GM21447 (cell line): Measurements from ENCODE around the gene SMARCC1.

ENCODE experiments used
- ATAC-seq: cut with Tn5 transposase; IDR thresholded peaks from one replicate; pipeline ENCODE4 v1.9.1; 2021; ENCODE audit not compliant: unreplicated experiment

Gene SMARCC1

GRCh38 chr3:47636225-47636624 lies 145.5 kb downstream of the SMARCC1 start:
- ATAC-seq: no peak

GRCh38 chr3:47635536-47635935 lies 146.2 kb downstream of the SMARCC1 start:
- ATAC-seq: no peak

- ATAC-seq: no peak
Observed at GRCh38 chr3:47634996-47635395, 146.7 kb downstream of the SMARCC1 start.

DNA sequence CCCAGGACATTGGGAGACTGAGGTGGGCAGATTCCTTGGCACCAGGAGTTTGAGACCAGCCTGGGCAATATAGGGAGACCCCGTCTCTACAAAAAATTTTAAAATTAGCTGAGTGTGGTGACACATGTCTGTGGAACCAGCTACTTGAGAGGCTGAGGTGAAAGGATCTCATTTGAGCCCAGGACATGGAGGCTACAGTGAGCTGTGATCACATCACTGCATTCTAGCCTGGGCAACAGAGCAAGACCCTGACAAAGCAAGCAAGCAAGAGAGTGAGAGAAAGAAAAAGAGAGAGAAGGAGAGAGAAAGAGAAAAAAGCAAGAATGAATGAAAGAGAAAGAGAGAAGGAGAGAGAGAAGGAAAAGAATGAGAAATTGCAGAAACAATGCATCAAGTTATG lies 150.9 kb downstream of the SMARCC1 start:
- no peak for ATAC-seq

GRCh38 chr3:47629770-47630169 lies 151.9 kb downstream of the SMARCC1 start:
- ATAC-seq: no peak

DNA sequence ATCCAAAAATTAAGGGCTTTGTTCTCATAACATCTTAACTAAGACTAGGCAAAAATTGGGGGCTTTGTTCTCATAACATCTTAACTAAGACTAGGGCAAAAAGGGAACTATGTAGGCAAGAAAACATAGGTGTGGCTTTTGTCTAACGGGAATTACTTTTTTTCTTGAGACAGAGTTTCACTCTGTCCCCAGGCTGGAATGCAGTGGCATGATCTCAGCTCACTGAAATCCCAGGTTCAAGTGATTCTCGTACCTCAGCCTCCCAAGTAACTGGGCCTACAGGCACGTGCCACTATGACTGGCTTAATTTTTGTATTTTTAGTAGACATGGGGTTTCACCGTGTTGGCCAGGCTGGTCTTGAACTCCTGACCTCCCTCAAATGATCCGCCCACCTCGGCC lies 153.3 kb downstream of the SMARCC1 start:
- no peak for ATAC-seq

DNA sequence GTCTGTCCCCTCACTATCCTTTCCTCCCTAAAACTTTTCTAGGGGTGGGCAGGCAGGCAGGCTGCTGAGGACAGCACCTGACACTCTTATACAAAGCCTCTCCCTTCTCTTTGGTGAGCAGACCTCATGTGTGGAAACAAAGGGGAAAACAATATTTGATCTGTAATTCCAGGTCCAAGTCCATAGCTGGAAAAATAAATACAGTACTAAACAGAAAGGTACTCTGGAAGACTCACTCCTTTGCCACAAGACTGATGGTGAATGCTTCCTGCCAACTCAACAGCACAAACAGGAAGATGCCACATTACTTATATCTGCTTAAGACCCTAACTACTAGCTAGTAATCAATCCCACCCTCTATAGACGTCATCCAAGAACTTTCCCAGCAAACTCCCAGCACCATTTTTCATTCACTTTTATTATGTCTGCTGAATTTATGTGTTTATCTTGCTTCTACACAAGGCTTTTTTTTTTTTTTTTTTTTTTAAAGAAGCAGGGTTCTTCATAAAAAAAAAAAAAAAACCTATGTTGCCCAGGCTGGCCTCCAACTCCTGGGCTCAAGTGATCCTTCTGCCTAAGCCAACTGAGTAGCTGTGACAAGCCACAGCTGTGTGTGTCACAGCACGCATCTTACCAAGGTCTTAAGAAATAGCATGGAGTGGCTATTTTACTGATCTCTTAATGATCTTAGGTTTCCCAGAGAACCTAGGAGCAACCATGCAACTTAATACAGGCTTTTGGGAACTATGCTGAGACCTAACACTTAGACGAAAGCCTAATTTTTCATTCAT lies 158.8 kb downstream of the SMARCC1 start:
- ATAC-seq: no peak

- no peak for ATAC-seq
Observed at GRCh38 chr3:47617086-47618010, 164.3 kb downstream of the SMARCC1 start.

DNA sequence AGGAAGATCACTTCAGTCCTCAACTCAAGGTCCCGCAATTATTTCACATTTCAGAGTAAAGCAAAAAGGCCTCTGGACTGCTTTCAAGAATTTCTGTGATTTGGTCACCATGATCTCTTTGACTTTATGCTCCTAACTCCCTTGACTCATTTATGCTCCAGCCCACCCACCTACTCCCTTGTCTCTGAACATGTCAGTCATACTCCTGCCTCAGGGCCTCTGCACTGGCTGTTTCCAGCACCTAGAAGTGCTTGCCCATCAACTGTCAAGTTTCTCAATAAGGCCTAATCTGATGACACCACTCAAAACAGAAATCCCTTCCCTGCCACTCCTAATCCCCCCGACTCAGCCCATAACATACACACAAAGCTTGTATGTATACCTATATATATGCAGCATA lies 166.9 kb downstream of the SMARCC1 start:
- ATAC-seq: no peak

- ATAC-seq: no peak
Observed at GRCh38 chr3:47613722-47614121, 168.0 kb downstream of the SMARCC1 start.

DNA sequence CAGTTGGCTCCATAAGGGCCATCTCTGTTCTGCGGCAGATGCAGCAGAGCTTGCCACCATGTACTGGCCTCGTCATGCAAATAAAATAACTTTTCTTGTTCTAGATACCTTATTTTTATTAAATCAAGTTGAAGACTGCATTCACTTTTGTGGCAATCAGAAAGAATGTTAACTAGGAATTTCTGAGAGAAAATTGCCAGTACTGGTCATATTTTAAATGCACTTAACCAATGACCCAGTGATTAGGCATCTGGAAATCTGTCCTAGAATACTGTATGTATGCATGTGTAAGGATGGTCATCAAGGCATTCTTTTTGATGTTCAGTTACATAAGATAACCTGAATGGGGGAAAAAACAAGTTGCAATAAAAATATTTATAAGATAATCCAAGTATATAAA lies 168.8 kb downstream of the SMARCC1 start:
- no peak for ATAC-seq

DNA sequence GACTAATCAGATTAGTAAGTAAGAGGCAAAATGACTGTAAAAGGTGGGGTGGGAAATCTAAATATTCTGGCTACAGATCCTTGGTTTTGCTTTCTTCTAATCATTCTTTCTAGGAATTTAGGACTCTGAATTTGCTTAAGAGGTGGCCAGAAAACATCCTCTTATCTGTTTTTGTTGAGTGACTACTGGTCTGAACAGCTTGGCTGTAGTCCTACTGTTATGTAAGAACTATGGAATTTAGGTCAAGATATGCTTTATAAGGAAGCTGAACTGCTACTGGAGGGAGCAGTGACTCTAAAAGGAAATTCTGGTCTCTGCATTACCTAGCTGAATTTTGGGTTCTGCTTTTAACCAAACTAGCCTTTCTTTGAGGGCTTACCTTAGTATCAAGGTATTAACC lies 169.5 kb downstream of the SMARCC1 start:
- ATAC-seq: no peak

DNA sequence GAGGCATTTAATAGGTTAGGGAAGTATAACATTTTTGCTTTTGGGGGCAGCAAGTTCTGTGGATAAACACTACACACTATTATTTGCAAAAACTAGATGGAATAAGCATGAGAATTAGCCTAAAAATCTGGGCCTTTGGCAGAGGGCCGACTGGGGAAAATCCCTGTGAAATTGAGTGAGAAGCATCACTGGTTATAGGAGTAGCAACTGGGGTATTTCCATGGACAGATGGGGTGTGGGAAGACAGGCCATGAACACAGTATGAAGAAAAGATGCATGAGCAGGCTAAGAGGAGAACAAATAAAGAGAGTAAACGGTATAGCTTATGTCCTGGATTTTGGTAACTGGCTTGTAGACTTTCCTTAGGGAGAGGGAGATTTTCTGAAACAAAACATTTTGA lies 170.1 kb downstream of the SMARCC1 start:
- no peak for ATAC-seq

GRCh38 chr3:47610583-47610982 lies 171.1 kb downstream of the SMARCC1 start:
- ATAC-seq: no peak

DNA sequence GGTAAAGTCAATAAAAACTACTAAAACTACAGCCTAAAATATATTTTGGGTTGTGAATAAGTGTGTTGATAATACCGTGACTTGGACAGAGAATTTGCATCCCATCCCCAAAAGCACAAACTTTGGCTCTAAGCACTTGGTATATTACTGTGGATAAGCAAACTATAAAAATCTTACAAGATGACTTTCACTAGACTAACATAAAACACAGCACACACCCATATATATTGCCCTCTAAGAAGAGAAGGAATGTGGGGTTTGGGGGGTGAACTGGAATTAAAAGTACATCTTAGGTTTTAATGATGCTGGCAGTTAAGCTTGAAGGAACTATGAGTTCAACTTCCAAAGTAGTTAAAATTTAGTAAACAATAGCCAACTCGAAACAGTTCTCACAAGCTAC lies 174.4 kb downstream of the SMARCC1 start:
- ATAC-seq: no peak

DNA sequence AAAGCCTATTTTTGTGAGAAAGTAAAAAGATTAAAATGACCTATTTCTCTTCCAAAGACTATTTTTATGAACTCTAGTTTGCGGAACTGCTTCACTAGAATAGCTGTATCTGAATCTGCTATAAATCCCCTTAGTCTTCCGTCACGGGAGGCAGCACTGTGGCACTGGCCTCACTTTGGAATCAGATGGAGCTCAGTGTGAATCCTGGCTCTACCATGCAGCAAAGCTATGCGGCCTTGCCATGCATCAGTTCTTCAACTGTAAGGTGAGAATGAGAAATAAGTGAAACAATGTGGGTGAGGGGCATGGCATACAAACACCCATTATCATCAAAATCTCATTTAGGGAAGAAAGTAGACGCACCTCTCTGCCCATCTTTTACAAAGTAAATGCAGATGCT lies 175.5 kb downstream of the SMARCC1 start:
- ATAC-seq: no peak

GRCh38 chr3:47605652-47606051 lies 176.0 kb downstream of the SMARCC1 start:
- no peak for ATAC-seq

DNA sequence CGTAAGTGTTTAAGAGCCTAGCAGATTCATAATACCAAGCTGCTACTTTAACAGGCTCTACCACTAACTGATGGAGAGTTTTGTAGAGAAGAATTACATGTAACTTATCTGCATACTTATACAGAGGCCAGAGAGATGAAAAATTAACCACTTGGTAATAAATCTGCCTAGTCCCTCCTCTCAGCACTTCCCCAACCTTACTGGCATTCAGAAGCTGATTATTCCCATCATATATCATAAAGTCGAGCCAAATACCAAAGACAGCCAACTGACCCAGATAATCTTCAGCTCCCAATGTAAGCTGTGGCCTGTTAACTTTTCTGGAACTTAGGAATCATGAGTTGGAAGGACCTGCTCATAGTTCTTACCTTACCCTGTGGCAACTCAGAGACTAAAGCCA lies 177.5 kb downstream of the SMARCC1 start:
- no peak for ATAC-seq

DNA sequence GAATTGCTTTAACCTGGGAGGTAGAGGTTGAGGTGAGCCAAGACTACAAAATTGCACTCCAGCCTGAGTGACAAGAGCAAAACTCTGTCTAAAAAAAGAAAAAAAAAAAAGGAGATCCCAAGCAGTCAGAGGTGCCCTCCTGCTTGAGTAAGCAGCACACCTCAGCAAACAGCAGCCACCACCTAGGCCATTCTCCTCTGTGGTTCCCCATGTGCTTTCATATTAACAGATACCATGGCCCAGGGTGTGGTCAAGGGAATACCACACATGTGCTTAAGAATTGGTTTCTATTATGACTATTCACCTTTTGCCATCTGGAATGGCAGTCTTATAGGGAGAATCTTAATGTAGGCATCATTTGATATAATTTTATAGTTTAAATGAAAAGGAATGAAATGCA lies 178.4 kb downstream of the SMARCC1 start:
- no peak for ATAC-seq

DNA sequence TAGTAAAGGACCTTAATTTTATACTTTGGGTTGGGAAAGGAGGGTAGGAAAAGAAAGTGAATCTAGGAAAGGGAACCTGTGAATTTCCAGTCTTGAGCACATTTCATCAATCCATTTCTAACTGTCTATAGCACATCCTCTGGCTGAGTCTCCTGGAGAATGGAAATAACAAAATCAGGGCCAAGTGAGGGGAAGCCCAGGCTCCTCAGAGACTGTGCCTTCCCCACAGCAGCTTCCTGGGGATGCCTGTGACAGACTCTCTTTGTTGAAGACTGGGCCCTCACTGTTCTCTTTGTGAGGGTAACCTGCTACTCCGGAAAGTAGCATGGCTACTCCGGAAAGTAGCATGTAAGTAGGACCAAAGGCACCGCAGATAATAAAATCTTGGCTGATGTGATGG lies 180.4 kb downstream of the SMARCC1 start:
- ATAC-seq: no peak

DNA sequence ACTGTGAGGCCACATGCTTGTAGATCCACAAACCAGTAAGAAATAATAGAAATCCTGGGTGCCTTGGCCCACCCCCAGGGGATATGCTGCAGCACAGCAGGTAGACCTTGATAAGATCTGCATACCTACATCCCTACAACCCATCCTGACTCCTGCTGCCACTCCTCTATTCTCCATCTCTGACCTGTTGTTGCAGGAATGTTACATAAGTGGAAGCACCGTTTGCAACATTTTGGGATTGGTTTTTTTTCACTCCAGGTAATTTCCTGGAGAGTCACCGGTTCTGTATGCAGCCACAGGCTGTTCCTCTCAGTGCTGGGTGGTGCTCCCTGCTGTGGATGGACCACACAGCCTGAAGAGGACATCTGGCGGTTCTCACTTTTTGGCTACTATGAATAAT lies 186.9 kb downstream of the SMARCC1 start:
- no peak for ATAC-seq
